Nephron progenitor cell (in vitro differentiated cells): ENCODE data around the gene GOLPH3L.
"Not testable (repeated sequence)": the region's sequence is repeated elsewhere in the genome, so short reads cannot be mapped to it uniquely, and the experiment has no call there.

Experiments
- DNase-seq: peaks from one replicate; pipeline ENCODE4 v3.0.0; 2021
- H3K27ac Mint-ChIP-seq: 2 replicates; pipeline ENCODE4 v1.8.0; 2021; ENCODE audit warnings: mild to moderate bottlenecking, moderate library complexity, mixed read lengths
- H3K27me3 Mint-ChIP-seq: 2 replicates; pipeline ENCODE4 v1.8.0; 2021; ENCODE audit warnings: mild to moderate bottlenecking, low read depth, mixed read lengths; ENCODE audit not compliant: poor library complexity
- H3K36me3 Mint-ChIP-seq: 2 replicates; pipeline ENCODE4 v1.8.0; 2021; ENCODE audit warnings: low read depth, mixed read lengths
- H3K4me1 Mint-ChIP-seq: 2 replicates; pipeline ENCODE4 v1.8.0; 2021; ENCODE audit warnings: mixed read lengths
- H3K4me3 Mint-ChIP-seq: 2 replicates; pipeline ENCODE4 v1.8.0; 2021; ENCODE audit warnings: mild to moderate bottlenecking, moderate library complexity, mixed read lengths
- H3K9me3 Mint-ChIP-seq: 2 replicates; pipeline ENCODE4 v1.8.0; 2021; ENCODE audit warnings: mild to moderate bottlenecking, moderate library complexity, mixed read lengths
- TF ChIP-seq, protein P1 (sequence below): fragments of 200-600 bp; sonication (generic); IDR thresholded peaks from 2 replicates; pipeline ENCODE4 v1.5.0; 2021; ENCODE audit warnings: antibody characterized with exemption

The GOLPH3L gene

DNA sequence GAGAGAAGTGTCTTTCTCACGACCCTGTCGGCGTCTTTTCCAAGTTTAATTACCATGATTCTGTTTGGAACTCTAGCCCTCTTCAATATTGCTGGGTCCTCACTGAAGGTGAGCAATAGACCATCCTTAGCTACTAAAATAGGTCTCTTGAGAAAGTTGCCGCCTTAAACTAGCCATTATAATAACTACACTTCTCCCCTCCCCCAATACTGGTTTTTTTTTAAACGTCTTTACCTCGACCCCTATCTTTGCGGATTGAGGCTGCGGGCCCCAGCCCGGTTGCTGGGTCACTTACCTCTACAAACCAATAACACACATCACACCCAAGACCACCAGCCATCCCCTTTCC is 68.2 kb downstream of the GOLPH3L start:
- TF ChIP-seq, protein P1, sequence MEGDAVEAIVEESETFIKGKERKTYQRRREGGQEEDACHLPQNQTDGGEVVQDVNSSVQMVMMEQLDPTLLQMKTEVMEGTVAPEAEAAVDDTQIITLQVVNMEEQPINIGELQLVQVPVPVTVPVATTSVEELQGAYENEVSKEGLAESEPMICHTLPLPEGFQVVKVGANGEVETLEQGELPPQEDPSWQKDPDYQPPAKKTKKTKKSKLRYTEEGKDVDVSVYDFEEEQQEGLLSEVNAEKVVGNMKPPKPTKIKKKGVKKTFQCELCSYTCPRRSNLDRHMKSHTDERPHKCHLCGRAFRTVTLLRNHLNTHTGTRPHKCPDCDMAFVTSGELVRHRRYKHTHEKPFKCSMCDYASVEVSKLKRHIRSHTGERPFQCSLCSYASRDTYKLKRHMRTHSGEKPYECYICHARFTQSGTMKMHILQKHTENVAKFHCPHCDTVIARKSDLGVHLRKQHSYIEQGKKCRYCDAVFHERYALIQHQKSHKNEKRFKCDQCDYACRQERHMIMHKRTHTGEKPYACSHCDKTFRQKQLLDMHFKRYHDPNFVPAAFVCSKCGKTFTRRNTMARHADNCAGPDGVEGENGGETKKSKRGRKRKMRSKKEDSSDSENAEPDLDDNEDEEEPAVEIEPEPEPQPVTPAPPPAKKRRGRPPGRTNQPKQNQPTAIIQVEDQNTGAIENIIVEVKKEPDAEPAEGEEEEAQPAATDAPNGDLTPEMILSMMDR, result no peak
- H3K4me3 Mint-ChIP-seq, result no peak overlapping the region
- peaks cover 7% of the 10 kb centered on the region for H3K27me3 Mint-ChIP-seq
- no peaks in the 10 kb centered on the region for H3K9me3 Mint-ChIP-seq
- H3K4me1 Mint-ChIP-seq, result peaks cover 4% of the 10 kb centered on the region
- no peak overlapping the region for H3K27ac Mint-ChIP-seq
- no peak for DNase-seq
- H3K36me3 Mint-ChIP-seq, result peaks cover 38% of the 10 kb centered on the region

DNA sequence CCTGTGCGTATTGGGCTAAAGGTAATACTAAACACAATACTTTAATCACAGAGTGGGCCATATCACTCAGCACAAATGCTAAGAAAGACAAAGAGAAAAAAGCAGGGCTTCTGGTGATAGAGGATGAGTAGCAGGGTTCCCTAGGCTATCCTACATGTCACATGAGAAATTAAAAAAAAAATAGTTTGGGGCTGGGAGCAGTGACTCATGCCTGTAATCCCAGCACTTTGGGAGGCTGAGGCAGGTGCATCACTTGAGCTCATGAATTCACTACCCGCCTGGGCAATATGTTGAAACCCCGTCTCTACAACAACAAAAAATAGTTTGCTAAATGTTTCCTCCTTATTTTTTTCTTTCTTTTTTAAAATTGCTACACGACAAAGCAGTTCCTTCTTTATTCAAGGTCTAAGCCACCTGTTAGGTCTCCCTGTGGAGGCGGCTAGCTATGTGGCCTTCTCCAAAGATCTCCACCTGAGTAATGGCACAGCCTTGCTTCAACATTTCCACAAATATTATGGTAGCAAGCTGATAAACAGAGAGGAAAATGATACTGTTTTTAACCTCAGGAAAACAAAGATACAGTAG is 69.0 kb downstream of the GOLPH3L start:
- Mint-ChIP-seq H3K36me3 (peaks cover 46% of the 10 kb centered on the region), H3K9me3 (no peaks in the 10 kb centered on the region), H3K4me3 (no peak overlapping the region), H3K27me3 (peaks cover 7% of the 10 kb centered on the region), H3K4me1 (peaks cover 4% of the 10 kb centered on the region), H3K27ac (peak overlapping the region; percentile 15)
- TF ChIP-seq, protein P1, result no peak
- DNase-seq, result no peak

DNA sequence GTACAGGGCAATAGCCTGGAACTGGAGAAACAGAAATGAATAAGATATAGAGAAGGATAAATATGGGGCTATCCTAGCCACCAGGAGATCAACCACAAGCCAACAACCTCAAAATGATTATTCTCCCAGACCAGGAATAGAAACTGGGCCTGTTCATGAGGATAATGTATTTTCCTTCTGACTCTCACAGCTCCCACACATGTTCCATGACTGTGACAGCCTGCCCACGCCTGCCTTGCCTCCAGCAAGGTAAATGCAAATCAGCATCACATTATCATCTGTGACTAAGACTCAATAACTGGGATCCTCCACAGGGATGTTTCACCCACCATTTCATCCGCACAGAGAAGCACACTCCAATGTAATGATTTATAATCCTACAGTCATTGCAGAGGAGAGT is 70.8 kb downstream of the GOLPH3L start:
- TF ChIP-seq, protein P1, result no peak
- H3K36me3 Mint-ChIP-seq, result peaks cover 54% of the 10 kb centered on the region
- H3K4me3 Mint-ChIP-seq, result no peak overlapping the region
- no peak for DNase-seq
- H3K4me1 Mint-ChIP-seq, result peaks cover 4% of the 10 kb centered on the region
- no peaks in the 10 kb centered on the region for H3K9me3 Mint-ChIP-seq
- H3K27ac Mint-ChIP-seq, result no peak overlapping the region
- H3K27me3 Mint-ChIP-seq, result no peaks in the 10 kb centered on the region

DNA sequence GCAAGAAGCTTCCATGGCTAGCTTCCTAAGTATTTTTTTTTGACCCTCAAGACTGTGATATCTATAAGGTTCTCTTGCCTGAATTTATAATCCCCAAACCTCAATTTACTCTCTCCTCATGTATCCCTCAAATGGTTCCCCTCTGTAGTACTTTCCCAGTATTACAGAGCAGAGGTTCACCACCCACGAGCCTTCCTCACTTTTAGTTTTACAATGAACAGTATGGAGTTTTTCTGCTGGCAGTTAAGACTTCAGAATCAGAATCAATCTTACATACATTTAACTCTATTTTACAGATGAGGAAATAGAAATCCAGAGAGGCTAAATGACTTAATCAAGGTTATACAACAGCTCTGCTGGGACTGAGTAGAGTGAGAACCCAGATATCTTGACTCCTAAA is 72.4 kb downstream of the GOLPH3L start:
- H3K27me3 Mint-ChIP-seq, DNase-seq, H3K4me1 Mint-ChIP-seq, H3K4me3 Mint-ChIP-seq, H3K9me3 Mint-ChIP-seq, H3K27ac Mint-ChIP-seq: not testable (repeated sequence)
- peaks cover 69% of the 10 kb centered on the region for H3K36me3 Mint-ChIP-seq

DNA sequence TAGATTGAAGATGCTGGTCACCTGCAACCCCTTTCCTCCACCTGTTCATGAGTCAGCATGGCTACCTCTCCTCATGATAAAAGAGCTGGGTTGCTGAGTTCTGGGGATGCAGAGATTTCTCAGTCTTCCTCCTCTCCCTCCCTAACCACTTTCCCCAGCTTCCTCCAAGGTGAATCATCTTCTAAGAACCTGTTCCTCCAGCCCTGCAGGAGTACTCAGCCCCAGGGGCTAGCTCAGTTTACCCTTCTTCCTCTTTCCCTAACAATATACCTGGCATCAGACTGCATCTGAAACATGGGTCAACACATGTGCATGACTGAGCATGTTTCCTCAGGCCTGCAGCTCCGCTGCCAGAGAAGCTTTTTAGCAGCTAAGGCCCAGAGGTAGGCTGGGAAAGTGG is 72.8 kb downstream of the GOLPH3L start:
- H3K36me3 Mint-ChIP-seq, result peaks cover 73% of the 10 kb centered on the region

DNA sequence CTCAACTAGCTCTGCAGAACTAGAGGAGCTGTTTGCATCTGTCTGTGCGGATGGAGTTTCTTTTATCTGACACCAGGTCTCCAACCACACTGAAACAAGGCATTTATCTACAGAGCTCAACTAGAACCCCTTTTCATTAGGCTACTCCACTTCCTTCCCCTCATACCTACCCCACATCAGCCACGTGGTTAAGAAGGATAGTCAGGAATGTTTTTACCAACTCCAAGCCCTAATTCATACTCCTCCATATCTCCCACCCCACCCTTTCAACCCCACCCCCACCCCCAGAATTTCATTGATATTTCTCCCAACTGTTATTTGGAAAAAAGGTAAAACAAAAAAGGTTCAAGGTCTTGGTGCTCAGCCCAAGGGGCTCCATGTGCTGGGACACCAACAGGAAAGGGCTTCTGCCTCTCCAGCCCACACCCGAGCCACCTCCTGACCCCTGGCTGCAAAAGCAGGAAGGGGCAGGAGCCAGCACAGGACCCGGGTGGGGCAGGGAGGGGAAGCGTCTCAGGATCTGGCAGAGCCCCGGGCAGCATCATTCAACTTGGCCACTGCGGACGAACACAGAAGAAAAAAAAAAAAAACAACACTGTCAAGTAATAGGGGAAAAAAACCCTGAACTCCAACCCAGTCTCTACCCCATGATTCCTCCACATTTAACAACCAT is 74.5 kb downstream of the GOLPH3L start:
- H3K27me3 Mint-ChIP-seq, result no peaks in the 10 kb centered on the region
- H3K4me3 Mint-ChIP-seq, result no peak overlapping the region
- no peaks in the 10 kb centered on the region for H3K4me1 Mint-ChIP-seq
- peak overlapping the region; percentile 96 for H3K27ac Mint-ChIP-seq
- DNase-seq, result peak; percentile 9
- no peaks in the 10 kb centered on the region for H3K9me3 Mint-ChIP-seq
- H3K36me3 Mint-ChIP-seq, result peaks cover 73% of the 10 kb centered on the region
- TF ChIP-seq, protein P1, result no peak

More for the DNA sequence above, 72.8 kb downstream of the GOLPH3L start:
- H3K4me3 Mint-ChIP-seq, H3K9me3 Mint-ChIP-seq, H3K27ac Mint-ChIP-seq, H3K27me3 Mint-ChIP-seq, DNase-seq, H3K4me1 Mint-ChIP-seq: not testable (repeated sequence)
